Thyroid gland (tissue), 4 donors: Measurements from ENCODE around the gene DDX51.

Source experiments
- CTCF ChIP-seq, 6 experiments: fragments of 200-600 bp in 3 of 6; fragments of 450-650 bp in 3 of 6; sonication (generic) in 3 of 6; IDR thresholded peaks; one replicate each; pipeline ENCODE4 v1.5.1; 2016 to 2019; ENCODE audit warnings: antibody characterized with exemption in 6 of 6, mild to moderate bottlenecking in 2 of 6, inconsistent platforms in 1 of 6, moderate library complexity in 1 of 6
- POLR2A ChIP-seq, 2 donors: fragments of 450-650 bp; IDR thresholded peaks; one replicate each; pipeline ENCODE4 v1.6.1; 2017; ENCODE audit warnings: antibody characterized with exemption in 2 of 2, mild to moderate bottlenecking in 2 of 2, moderate library complexity in 1 of 2

GRCh38 chr12:132094269-132094891, 49.7 kb downstream of the DDX51 start:
- TF ChIP-seq CTCF (IDR thresholded peaks at IDR 0.05) (no peak), POLR2A (IDR thresholded peaks at IDR 0.05) (no peak)
